Measurements from ENCODE around the gene KLHDC8B. TPM values are rescaled to one million over a fixed set of nuclear protein-coding genes. Genes with fewer than 3 reads are reported as not detected.
A peak's percentile ranks its signal among the peaks of the same experiment; 100 is the strongest.

The KLHDC8B gene
- total RNA-seq, 1 experiment from 2014 or later = 5.0 TPM

DNA sequence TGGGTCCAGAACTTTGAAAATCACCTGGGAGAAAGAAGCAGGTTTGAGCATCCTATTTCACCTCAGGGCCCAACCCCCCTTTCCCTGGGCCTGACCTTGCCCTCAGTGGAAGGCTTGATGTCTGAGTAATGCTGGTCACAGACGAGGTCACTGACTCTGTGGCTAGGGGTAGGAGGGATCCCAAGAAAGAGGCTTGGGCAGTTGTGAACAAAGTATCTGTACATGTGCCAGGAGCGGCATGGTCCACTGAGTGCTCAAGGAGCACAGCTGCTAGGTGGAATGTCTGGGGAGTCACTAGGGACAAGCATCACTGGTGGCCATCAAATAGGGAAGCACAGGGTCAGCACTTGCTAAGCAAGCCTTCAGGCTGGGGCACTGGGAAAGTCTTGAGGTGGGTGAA, 12.6 kb upstream of the KLHDC8B start:
- DNase-seq (ENCODE audit: low read depth) = no peak

- DNase-seq (ENCODE audit: low read depth) = no peak
Measured at GRCh38 chr3:49161197-49161596, 10.2 kb upstream of the KLHDC8B start.

DNA sequence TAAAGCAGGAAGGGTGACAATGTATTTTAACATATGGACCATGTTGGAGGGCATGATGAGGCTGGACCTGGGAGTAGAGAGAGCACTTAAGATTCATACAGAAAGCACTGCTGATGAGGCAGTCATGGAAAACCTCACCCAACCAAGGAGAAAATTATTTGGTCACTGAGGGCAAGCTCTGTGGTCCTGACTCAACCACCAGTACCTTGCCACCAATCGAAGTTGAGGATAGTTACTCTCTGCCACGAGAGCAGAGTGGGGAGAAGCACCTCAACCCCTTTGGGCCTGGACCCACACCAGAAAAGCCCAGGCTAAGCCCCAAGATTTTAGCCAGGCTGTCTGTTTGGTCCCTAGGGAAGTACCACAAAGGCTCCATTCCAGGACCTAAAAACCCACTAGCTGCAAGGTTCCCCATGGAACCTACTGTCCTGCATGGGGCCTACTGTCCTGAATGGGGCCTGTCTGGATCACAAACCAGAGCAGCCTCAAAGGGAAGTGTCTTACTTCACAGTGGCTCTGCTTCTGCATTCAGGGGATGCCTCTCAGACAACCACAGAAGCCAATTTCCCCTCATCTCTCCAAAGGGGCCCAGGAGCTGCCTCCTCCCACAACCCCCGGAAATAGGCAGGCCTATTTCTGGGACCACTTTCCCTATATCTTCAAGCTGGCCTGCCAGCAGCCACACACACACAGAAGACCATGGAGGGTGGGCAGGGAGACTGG, 9.4 kb upstream of the KLHDC8B start:
- DNase-seq (ENCODE audit: low read depth) = no peak

- no peak for DNase-seq (ENCODE audit: low read depth)
Measured at GRCh38 chr3:49162751-49163419, 8.5 kb upstream of the KLHDC8B start.

DNA sequence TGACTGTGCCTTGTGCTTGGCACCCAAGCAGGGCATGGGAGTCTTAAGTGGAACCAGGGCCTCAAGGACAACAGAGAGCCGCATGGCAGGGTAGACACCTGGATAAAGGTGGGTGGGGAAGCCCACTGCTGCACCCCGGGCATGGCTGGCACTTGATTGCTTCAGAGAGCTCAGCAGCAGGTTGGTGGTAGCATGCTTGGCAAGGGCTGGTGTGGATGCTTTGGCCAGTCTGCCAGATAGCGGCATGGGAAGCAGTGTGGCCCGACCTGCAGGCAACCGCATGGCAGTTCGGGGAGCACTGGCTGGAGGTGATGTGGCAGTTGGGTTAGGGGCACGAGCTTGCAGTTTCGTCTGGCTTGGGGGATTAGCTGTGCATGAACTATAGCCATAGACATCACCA, 7.8 kb upstream of the KLHDC8B start:
- no peak for DNase-seq (ENCODE audit: low read depth)

DNA sequence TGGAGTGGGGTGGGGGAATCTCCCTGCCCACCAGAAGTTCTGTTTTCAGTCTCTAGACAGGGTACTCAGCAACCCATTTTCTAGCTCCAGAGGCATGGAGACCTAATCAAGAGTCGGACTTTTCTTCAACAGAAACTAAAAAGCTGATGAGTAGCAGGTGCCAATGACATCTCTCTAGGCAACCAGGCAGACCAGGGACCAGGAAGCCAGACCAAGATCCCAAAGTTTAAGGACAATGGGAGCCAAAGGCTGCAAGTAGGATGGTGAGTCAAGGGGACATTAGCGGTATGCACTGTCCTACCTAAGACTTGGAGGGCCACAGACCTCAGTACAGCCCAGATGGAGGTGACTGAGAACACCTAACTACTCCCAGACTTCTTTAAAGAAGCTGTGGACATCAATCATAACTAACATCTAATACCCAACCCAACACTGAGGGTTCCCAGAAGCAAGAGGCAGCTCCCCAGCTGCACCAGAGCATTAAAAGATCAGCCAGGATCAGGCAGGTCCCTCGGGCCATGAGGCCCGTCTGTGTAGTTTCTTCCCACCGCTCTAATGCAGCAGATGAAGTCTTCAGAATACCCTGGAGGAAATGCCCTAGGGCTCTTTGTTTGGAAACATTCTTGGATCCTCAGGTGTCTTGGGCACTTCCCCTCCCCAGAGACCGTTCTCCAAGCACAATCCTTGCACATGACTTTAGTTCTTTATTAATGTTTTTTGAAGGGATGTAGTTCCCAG, 6.2 kb upstream of the KLHDC8B start:
- no peak for DNase-seq (ENCODE audit: low read depth)

- peak; percentile 54 for DNase-seq (ENCODE audit: low read depth)
Measured at GRCh38 chr3:49165771-49166751, 5.3 kb upstream of the KLHDC8B start, which contains the start of gene CCDC71. Gene CCDC71 (minus strand): TSS chr3:49166331. CDS start chr3:49164208, 2,123 bp downstream.

- DNase-seq (ENCODE audit: low read depth) = no peak
Measured at GRCh38 chr3:49166752-49167556, 4.4 kb upstream of the KLHDC8B start.

DNA sequence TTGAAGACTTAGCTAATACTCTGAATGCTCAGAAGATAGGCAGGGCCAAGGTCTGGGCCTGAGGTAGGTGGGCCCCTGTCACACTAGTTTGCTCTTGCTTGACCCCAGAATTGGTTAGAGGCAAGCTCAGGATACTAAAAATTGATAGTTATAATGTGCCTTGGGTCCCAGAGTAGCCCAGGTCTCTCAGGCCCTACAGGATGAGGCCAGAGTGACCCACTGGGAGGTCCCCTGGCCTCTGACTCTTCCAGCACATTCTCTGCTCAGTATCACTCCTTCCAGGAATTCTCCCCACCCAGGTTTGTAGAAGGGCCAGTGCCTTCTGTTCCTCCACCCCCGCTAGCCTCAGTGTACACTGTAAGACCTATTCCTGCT, 667 bp upstream of the KLHDC8B start:
- no peak for DNase-seq (ENCODE audit: low read depth)

DNA sequence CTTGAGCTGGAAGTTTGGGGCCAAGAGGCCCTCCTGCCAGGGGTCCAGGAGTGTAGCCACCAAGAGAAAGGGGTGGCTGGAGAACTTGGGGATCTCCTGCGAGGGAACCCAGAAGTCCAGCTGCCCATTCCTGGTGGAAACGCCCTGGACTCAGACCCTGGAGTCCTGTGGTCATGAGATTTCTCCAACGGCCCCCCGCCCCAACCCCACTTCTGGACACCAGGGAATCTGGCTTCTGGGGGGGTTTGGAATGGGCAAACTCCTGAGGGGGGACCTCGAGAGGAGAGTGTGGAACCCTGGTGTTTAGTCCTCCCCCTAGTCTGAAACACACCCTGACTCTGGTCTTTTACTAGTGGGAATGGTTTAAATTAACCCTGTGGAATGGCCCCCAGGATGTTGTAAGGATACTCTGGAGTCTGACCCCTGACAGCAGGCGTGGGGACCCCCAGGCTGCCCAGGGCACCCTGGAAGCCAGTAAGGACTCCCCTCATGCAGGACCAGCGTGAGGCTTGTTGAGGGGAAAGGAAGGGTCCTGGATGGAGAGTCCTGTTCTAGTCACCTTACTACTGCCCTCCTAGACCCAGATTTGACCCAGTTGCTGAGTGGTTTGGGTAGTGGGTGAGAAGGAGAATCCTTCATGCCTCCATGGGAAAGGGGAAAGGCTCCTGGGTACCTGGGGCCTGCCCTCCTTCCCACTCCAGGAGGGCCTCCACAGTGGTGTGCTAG, 540 bp downstream of the KLHDC8B start:
- DNase-seq (ENCODE audit: low read depth) = no peak

GRCh38 chr3:49172551-49173041, 1.2 kb downstream of the KLHDC8B start:
- DNase-seq (ENCODE audit: low read depth) = no peak

DNA sequence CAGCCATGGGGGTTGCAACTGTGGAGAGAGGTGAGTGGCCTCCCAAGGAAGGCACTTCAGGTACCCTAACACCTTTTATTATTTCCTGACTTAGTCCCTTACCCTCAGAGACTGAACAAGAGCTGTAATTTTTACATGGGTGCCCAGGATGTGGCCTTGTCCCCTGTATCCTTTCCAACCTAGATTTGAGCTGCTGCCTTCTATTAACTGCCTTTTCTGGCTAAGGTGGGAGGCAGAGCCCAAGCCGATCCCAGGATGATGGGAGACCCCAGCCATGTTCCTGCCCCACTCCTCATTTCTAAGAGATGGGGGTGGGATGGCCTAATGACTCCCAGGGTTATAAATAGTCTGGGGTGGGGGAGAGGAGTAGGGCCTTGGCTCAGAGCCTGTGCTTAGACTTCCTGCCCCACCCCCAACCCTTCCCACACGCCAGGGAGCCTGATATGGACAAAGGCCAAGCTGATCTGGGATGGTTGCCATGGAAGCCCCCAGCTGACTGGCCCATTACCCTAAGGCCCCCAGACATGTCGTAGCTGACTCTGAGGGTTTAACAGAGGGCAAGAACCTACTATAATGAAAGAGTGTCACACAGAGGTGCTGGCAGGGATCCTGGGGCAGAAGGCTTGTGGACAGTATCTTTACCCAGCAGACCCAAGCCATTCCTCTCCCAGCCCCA, 1.9 kb downstream of the KLHDC8B start:
- DNase-seq (ENCODE audit: low read depth) = peak; percentile 11

DNA sequence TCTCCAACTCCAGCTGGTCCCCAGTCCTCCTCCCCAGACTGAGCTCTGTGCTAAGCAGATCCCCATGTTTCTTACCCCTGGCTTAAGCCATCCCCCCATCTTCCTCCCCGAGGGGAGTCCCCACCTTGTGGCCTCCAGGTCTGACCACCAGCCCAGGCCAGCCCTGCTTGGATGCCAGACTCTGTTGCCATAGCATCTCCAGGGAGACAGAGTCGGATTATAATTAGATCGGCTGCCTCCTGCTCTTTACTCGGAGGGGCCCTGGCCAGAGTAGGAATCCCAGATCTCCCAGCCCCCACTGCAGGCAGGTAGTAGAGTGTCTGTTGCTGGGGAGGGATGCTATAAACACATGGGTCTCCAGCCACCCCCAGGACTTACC, 2.4 kb downstream of the KLHDC8B start:
- no peak for DNase-seq (ENCODE audit: low read depth)

- no peak for DNase-seq (ENCODE audit: low read depth)
Measured at GRCh38 chr3:49174397-49174985, 3.1 kb downstream of the KLHDC8B start.

DNA sequence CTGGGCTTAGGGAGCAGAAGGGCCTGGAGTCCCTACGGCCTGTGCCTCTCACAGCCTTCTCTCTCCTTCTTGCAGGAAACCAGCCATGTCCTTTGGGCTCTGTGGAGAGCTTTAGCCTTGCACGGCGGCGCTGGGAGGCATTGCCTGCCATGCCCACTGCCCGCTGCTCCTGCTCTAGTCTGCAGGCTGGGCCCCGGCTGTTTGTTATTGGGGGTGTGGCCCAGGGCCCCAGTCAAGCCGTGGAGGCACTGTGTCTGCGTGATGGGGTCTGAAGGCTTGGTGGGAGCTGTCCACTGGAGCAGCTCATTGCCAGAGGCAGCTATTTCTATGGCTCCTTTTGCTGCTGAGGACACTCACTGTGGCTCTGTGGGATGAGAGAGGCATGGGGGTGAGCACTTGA, 4.1 kb downstream of the KLHDC8B start:
- no peak for DNase-seq (ENCODE audit: low read depth)

GRCh38 chr3:49177073-49177472, 5.7 kb downstream of the KLHDC8B start:
- DNase-seq (ENCODE audit: low read depth) = no peak

GRCh38 chr3:49180116-49180515, 8.7 kb downstream of the KLHDC8B start:
- no peak for DNase-seq (ENCODE audit: low read depth)

GRCh38 chr3:49181351-49181750, 10.0 kb downstream of the KLHDC8B start:
- DNase-seq (ENCODE audit: low read depth) = no peak

DNA sequence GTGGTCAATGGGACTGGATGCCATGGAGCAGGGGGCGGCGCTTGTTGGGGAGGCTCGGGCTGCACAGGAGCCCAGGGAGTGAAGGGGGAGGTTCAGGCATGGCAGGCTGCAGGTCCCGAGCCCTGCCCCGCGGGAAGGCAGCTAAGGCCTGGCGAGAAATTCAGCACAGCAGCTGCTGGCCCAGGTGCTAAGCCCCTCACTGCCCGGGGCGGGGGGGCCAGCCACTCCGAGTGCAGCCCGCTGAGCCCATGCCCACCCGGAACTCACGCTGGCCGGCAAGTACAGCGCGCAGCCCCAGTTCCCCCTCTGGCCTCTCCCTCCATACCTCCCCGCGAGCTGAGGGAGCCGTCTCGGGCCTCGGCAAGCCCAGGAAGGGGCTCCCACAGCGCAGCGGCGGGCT, 11.3 kb downstream of the KLHDC8B start:
- DNase-seq (ENCODE audit: low read depth) = no peak
